LNCaP clone FGC (cell line): ENCODE data around the gene RNF17.

Source experiments
- DNase-seq: peaks from one replicate; pipeline ENCODE4 v3.0.0-alpha.2; 2011; ENCODE audit warnings: low read depth
- H3K4me3 ChIP-seq: 2 replicates; pipeline ENCODE4 v1.5.1; 2011; ENCODE audit warnings: mild to moderate bottlenecking, low read depth, low read length, control low read depth
- CTCF ChIP-seq: IDR thresholded peaks from 2 replicates; pipeline ENCODE4 v1.5.1; 2012; ENCODE audit warnings: mild to moderate bottlenecking; ENCODE audit not compliant: control insufficient read depth, insufficient read depth; ENCODE audit errors: extremely low read depth

The RNF17 gene

DNA sequence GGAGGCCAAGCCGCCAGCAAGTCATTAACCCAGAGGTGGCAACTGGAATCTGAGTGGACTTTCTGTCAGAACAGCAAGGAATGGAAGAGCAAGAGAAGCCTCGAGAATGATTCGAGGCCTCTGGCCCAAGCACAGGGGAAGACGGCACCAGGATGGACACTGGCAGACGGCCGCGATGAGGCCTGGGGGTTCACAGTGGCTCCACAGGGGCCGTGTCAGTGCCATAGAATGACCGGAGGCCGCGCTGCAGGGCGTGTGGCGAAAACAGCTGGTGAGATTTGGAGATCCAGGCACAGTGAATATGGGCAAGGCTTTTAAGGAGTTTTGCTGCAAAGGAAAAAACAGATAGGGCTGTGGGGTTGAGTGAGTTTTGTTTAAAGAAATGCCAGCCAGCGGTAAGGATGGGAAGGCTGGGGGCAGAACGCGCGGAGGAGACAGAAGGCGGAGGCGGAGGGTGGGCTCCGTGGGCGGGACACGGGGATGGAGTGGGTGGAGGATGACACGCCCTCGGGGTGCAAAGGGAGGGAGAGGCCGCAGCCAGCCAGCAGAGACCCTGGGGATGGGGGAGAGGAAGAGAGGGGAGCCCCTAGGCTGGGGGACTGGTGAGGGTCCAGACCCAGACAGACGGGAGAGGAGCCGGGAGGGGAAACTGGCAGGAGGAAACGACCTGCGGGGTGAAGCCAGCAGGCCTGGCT, 130.5 kb downstream of the RNF17 start:
- no peak for DNase-seq
- TF ChIP-seq CTCF: no peak
- no peak overlapping the region for H3K4me3 ChIP-seq

DNA sequence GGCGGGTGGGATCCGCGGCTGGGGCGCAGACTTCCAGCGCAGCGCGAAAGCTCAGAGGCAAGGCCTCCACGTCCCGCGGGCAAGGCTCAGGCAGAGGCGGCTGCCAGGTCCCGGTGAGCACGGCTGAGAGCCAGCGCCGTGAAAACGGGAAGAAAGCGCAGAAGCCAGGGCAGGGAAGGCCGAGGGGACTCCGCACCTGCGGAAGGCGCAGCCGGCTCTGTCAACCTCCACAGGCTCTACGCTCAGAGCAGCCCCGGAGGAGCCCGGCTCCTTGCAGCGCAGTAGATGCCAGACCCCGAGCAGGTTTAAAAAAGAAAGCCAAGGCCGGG, 131.0 kb downstream of the RNF17 start:
- H3K4me3 ChIP-seq: no peak overlapping the region
- TF ChIP-seq CTCF: no peak
- no peak for DNase-seq

DNA sequence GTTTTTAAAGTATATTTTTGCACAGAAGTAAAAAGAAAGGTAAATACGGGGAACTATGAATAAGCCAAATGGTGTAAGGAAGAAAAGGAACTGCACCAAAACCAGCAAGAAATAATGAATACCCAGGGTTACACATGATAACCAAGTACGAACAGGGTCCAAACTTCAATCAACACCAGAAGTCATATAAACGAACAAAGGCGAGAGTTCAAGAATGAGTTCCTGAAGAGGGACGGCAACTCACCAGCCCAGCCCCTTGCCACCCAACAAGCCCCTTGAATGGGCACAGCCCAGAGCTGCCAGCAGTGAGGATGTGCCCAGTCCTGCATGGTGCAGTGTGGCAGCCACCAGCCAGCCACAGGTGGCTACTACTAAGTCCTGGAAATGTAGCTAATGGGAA, 132.1 kb downstream of the RNF17 start:
- no peak for TF ChIP-seq CTCF
- DNase-seq: no peak
- no peak overlapping the region for H3K4me3 ChIP-seq

- no peak for DNase-seq
- no peak for TF ChIP-seq CTCF
- no peak overlapping the region for H3K4me3 ChIP-seq
Measured at GRCh38 chr13:24897293-24897692, 133.3 kb downstream of the RNF17 start.

DNA sequence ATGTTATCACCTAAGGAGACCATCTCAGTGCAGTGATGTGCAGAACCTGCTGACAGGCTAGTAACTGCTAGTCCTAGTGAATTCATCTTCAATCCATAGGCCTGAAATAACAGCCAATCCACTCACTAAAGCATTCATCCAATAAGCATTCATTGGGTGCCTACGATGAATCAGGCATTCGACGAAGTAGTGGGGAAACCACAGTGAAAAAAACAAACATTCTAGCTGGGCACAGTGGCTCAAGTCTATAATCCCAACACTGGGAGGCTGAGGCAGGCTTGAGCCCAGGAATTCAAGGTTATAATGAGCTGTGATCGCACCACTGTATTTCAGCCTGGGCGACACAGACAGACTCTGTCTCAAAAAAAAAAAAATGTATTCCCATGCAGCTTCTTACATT, 135.6 kb downstream of the RNF17 start:
- no peak for TF ChIP-seq CTCF
- no peak for DNase-seq
- H3K4me3 ChIP-seq: no peak overlapping the region

DNA sequence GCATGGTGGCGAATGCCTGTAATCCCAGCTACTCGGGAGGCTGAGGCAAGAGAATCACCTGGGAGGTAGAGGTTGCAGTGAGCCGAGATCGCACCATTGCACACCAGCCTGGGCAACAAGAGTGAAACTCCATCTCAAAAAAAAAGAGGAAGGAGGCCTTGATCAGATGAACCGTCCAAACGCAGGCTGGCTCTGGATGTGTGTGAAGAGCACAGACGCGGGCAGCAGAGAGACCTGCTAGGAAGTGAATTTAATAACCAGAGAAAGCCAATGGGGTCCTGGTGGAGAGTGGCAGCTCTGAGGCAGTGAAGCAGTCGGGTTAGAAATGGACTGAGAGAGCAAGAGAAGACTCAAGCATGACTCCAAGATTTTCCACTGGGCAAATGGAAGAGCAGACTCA, 136.5 kb downstream of the RNF17 start:
- no peak for DNase-seq
- H3K4me3 ChIP-seq: no peak overlapping the region
- TF ChIP-seq CTCF: no peak

DNA sequence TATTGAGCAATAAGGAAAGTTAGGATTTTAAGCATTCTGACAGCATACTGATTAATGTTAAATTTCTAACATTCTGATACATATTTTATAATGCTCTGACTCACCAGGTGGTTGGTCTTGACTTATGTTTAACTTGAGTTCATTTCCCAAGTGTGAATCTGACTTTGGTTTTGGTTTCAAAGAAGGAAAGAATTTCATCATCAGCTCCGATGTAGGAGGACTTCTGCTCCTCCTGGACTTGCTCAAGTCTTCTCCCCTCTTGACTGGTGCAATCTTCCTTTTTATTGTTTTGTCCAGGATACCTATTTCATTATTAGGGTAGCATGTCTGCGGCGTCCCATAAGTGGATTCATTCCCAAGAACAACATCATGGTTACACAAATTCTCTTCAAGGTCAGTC, 141.3 kb downstream of the RNF17 start:
- no peak for DNase-seq
- TF ChIP-seq CTCF: no peak
- no peak overlapping the region for H3K4me3 ChIP-seq
